Subcutaneous adipose tissue (tissue), 4 donors: Measurements from ENCODE around the gene MAP3K10. TPM values are rescaled to one million over a fixed set of nuclear protein-coding genes. Genes with fewer than 3 reads are reported as not detected.

Experiments used
- total RNA-seq, 4 donors: library from RNA; depleted of rRNA; stranded (reverse); fragments of >200 nt; gene quantifications; one replicate each; pipeline ENCODE4 v1.1.0, GENCODE V29; 2016
- TF ChIP-seq, protein P1 (sequence below): fragments of 450-650 bp; IDR thresholded peaks from one replicate; pipeline ENCODE4 v1.5.1; 2016; ENCODE audit warnings: low read depth, mild to moderate bottlenecking, control low read depth, antibody characterized with exemption, moderate library complexity

The MAP3K10 gene
- total RNA-seq, 4 donors from 2014 or later = 1.5 to 13.9 (median 4.1) TPM

DNA sequence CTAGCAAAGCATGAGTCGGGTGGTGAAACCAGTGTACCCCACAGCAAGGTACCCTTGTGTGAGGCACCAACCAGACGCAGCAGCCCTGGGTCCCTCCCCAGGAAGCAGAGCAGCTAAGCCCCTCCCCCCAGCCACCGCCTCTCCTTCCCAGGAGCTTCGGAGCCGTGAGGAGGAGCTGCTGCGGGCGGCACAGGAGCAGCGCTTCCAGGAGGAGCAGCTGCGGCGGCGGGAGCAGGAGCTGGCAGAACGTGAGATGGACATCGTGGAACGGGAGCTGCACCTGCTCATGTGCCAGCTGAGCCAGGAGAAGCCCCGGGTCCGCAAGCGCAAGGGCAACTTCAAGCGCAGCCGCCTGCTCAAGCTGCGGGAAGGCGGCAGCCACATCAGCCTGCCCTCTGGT lies 14.5 kb downstream of the MAP3K10 start:
- TF ChIP-seq, protein P1, sequence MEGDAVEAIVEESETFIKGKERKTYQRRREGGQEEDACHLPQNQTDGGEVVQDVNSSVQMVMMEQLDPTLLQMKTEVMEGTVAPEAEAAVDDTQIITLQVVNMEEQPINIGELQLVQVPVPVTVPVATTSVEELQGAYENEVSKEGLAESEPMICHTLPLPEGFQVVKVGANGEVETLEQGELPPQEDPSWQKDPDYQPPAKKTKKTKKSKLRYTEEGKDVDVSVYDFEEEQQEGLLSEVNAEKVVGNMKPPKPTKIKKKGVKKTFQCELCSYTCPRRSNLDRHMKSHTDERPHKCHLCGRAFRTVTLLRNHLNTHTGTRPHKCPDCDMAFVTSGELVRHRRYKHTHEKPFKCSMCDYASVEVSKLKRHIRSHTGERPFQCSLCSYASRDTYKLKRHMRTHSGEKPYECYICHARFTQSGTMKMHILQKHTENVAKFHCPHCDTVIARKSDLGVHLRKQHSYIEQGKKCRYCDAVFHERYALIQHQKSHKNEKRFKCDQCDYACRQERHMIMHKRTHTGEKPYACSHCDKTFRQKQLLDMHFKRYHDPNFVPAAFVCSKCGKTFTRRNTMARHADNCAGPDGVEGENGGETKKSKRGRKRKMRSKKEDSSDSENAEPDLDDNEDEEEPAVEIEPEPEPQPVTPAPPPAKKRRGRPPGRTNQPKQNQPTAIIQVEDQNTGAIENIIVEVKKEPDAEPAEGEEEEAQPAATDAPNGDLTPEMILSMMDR = no peak

DNA sequence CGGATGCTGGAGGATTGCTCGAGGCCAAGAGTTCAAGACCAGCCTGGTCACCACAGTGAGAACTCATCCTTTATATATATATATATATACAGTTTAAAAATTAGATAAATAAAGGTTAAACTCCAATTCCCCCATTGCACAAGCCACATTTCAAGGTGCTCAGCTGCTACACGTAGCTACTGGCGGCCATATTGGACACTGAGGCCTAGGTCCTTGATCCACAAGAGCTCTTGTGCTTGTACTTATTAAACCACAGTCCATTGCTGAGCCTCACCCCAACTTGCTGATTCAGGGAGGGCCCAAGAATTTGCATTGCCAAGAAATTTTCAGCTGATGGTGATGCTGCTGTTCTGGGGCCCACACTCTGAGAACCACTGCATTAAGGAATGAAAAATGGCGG lies 17.4 kb downstream of the MAP3K10 start:
- TF ChIP-seq, protein P1 = no peak

DNA sequence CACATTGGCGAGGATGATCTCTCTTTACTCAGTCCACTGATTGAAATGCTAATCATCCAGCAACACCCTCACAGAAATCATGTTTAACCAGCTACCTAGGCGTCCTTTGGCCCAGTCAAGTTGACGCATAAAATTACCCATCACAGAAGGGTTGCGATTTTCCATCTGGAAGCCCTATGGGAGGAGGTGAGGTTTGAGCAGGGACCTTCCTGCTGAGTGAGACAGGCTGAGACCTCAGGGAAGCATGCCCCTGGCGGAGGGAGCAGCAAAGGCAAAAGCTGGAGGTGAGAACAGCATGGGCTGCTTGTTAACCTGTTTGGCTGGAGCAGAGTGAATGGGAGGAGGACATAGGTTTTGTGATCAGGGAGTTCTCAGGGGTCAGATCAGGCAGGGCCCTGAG lies 19.7 kb downstream of the MAP3K10 start:
- TF ChIP-seq, protein P1 = no peak

DNA sequence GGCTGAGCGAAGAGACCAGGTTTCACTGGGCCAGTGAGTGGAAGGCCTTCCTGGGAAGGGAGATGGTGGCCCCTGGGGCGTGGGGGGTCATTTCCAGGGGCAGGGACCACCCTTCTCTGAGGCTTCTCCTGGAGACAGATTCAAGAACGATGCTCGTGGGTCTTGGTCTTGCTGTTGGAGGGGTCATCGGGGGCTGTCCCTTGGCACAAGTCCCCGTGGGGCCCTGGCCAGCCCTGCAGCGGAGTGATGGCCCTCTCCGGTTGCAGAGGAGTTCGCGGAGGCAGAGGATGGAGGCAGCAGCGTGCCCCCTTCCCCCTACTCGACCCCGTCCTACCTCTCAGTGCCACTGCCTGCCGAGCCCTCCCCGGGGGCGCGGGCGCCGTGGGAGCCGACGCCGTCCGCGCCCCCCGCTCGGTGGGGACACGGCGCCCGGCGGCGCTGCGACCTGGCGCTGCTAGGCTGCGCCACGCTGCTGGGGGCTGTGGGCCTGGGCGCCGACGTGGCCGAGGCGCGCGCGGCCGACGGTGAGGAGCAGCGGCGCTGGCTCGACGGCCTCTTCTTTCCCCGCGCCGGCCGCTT lies 22.1 kb downstream of the MAP3K10 start:
- TF ChIP-seq, protein P1 = no peak

DNA sequence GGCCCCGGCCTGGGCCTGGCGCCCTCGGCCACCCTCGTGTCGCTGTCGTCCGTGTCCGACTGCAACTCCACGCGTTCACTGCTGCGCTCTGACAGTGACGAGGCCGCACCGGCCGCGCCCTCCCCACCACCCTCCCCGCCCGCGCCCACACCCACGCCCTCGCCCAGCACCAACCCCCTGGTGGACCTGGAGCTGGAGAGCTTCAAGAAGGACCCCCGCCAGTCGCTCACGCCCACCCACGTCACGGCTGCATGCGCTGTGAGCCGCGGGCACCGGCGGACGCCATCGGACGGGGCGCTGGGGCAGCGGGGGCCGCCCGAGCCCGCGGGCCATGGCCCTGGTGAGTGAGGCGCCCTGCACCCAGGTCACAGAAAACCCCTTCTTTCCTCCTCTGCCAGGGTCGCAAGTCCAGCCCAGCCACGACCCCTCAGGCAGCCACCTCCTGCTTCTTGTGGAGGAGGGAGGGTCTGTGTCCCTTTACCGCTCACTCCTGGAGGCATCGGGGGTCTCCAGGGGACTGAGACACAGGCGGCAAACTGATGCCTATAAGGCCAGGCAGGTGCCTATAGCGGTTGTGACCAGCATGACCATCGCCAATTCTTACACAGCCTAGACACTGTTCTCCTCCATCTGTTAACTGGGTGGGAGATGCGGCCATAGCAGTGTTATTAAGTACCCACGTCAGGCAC lies 22.8 kb downstream of the MAP3K10 start:
- TF ChIP-seq, protein P1 = no peak

DNA sequence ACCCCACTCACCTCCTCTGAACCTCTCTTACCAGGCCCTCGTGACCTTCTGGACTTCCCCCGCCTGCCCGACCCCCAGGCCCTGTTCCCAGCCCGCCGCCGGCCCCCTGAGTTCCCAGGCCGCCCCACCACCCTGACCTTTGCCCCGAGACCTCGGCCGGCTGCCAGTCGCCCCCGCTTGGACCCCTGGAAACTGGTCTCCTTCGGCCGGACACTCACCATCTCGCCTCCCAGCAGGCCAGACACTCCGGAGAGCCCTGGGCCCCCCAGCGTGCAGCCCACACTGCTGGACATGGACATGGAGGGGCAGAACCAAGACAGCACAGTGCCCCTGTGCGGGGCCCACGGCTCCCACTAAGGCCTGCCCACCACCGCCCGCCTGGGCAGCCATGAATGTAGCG lies 23.7 kb downstream of the MAP3K10 start:
- TF ChIP-seq, protein P1 = no peak

DNA sequence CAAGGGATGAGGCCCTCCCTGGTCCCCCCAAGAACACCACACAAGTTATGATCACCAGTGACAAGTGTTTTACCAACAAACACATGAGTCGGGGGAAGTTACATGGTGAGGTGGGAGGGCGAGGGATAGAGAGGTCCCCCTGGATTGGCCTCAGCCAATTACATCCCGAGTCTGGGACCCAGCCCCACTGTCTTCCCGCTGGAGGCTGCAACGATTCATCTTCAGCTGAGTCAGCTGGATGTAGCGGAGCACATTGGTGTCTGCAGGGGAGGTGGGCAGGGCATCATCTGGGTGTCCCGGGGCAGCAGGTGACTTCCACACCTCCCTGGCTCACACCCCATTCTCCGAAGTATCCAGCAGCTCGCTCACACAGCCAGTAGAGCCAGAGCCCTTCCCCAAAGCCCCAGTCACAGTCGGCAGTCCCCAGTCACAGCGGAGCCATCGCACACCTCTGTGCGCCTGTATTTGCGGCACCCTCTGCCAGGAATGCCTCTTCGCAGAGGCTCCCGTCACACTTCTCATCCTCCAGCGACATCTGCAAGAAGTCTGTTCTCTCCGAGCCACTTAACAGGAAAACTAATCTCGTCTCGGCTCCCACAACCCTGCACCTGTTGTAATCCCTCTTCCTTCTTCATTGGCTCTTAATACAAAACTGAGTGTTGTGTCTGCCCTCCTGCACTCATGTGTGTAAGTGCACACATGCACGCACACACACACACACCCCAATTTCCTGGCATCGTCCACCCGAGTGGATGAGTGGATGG lies 25.0 kb downstream of the MAP3K10 start:
- TF ChIP-seq, protein P1 = no peak
